Measurements from ENCODE around the gene TRAPPC4.
A peak's percentile ranks its signal among the peaks of the same experiment; 100 is the strongest.
"Not testable (repeated sequence)": the region's sequence is repeated elsewhere in the genome, so short reads cannot be mapped to it uniquely, and the experiment has no call there.

Gene TRAPPC4, protein sequence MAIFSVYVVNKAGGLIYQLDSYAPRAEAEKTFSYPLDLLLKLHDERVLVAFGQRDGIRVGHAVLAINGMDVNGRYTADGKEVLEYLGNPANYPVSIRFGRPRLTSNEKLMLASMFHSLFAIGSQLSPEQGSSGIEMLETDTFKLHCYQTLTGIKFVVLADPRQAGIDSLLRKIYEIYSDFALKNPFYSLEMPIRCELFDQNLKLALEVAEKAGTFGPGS

DNA sequence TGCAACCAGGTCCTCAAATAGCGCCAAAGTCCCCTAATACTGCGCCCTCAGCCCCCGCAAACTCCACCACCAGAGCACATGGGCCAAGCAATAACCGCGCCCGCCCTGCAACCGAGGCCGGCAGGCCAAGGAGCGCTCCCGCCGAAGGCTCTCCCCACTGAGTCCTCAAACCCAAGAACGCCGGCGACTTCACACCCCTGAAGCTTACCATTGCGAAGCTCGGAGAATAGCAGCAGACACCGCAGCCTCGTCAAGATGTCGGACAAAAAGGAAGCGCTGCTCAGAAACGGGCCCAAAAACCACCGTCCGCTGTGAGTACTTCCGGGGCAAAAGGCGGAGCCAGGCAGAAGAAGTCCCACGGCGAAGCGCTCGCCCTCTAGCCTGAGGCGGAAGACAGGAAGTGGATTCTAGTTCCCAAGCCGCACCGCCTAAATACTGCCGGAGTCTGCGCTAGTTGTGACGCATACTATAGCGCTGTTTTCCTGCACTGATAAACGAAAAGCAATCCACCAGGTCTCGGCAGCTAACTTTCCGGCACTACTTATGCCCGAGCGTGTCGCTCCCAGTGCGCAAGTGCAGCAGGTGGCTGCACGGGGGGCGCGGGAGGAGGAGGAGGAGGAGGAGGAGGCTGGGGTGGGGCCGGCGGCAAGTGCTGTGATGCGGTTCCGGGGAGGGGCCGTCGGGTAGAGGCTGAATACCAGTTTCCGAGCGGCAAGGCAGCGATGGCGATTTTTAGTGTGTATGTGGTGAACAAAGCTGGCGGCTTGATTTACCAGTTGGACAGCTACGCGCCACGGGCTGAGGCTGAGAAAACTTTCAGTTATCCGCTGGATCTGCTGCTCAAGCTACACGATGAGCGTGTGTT lies at the start of gene TRAPPC4, which contains the start of gene RPS25:
Gene TRAPPC4, plus strand, starts transcription at position 693 of the 865 bp plus-strand sequence. Its CDS starts 30 bp downstream, at position 723.
Gene RPS25, minus strand, starts transcription at position 270 of the 865 bp plus-strand sequence. Its CDS starts 59 bp downstream, at position 211.
- DNase-seq, result peak; percentile 97

DNA sequence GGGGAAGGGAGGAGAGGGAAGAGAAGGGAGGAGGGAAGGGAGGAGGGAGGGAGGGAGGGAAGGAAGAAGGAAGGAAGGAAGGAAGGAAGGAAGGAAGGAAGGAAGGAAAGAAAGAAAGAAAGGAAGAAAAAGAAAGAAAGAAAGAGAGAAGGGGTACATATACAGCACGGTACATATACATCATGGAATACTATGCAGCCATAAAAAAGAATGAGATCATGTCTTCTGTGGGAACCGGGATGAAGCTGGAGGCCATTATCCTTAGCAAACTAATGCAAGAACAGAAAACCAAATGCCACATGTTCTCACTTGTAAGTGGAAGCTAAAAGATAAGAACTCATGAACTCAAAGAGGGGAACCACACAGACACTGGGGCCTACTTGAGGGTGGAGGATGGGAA lies 49.1 kb upstream of the TRAPPC4 start:
- DNase-seq, result not testable (repeated sequence)

DNA sequence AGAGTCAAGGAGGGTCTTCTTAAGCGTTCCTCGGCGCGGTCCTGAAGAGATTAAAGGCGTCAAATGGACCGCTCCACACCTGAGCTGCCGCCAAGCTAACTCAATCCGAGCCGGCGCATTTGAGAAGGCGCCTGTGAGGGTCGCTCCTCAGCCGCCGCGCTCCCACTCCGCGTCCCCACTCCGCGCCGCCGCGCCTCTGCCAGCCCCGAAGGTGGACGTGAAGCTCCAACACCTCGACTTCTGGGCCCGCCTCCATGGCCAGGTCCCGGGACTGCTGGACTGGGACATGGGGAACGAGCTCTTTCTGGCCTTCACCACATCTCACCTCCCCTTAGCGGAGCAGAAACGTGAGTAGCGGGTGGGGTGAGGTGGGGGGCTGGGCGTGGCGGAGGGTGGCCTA lies 46.9 kb upstream of the TRAPPC4 start, which contains the start of gene FOXR1:
Gene FOXR1, plus strand, starts transcription at position 116 of the 400 bp plus-strand sequence. Its CDS starts 171 bp downstream, at position 287.
- DNase-seq, result no peak

DNA sequence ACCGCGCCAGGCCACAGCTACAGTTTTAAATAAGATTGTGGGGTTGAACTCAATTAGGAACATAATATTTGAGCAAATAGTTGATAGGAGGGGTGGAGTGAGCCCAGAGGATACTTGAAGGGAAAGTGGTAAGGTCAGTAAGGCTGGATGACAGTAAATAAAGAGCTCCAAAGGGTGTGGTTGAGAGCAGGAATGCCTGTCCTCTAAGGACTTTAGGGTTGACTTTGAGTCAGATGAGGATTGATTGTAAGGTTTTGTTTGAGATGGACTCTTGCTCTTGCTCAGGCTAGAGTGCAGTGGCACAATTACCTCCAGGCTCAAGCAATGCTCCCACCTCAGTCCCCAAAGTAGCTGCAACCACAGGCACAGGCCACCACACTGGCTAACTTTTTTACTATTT lies 44.6 kb upstream of the TRAPPC4 start:
- DNase-seq, result no peak

DNA sequence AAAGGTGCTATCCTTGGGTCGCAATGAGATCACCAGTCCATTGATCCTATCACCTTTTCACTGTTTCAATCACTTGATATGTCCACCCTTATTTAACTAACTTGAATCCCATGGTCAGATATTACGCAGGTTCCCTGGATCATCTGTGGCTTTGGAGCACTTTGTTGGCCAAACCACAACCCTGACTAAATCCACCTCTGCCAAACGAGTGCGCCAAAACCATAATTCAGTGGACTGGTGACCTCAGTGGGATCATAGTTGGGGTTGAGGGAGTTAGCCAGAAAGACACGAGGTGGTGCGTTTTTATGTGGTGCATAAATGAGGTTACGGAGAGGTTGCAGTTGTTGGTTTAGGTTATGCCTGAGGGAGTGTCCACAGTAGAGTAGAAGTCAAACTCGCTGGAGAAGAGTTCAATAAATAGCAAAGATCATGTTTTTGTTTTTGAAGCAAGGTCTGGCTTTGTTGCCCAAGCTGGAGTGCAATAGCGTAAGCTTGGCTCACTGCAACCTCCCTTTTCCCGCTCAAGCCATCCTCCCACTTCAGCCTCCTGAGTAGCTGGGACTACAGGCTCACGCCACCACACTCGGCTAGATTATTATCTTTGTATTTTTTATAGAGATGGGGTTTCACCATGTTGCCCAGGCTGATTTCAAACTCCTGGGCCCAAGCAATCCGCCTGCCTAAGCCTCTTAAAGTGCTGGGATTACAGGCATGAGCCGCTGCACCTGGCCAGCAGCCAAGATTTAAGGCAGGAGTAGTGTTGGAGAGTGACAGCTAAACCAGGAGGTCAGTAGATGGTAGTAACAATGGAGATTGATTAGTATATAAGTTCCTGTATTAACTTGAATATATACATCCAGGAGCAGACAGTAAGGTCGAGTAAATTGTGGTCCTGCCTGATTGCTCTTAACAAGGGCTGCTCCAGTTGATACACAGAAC lies 42.5 kb upstream of the TRAPPC4 start:
- peak; percentile 13 for DNase-seq

DNA sequence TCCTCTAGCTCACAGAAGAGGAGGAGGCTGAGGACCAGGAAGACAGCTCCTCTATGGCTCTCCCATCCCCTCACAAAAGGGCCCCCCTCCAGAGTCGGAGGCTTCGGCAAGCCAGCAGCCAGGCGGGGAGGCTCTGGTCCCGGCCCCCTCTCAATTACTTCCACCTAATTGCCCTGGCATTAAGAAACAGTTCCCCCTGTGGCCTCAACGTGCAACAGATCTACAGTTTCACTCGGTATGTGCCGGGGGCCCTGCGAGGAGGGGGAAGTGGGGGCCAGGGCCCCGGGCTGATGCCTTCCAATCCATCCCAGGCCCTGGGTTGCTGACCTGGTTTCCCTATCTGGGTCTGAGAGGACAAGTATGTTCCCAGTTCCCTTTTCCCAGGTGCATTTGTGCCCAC lies 39.1 kb upstream of the TRAPPC4 start:
- no peak for DNase-seq

DNA sequence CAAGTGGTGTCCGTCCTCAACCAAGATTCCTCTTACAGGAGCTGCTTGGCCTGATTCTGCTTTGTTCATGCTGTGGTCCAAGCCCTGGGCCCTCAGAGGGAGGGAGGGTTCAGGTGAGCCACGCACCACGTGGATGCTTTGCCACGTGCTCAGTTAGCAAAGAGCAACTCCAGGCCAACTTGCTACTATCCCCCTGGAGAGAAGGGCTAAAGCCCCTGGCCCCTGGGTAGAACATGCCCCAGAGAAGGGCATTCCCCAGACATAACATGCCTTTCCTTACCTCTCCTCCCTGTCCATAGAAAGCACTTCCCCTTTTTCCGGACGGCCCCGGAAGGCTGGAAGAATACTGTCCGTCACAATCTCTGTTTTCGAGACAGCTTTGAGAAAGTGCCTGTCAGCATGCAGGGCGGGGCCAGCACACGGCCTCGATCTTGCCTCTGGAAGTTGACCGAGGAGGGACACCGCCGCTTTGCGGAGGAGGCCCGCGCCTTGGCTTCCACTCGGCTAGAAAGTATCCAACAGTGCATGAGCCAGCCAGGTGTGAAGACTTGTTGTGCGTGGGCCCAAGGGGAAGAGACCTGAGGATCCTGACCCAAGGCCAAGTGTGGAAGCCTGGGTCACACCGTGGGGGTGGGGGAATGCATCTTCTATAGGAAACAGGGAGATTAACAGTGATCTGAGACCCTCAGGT lies 38.2 kb upstream of the TRAPPC4 start:
- no peak for DNase-seq

DNA sequence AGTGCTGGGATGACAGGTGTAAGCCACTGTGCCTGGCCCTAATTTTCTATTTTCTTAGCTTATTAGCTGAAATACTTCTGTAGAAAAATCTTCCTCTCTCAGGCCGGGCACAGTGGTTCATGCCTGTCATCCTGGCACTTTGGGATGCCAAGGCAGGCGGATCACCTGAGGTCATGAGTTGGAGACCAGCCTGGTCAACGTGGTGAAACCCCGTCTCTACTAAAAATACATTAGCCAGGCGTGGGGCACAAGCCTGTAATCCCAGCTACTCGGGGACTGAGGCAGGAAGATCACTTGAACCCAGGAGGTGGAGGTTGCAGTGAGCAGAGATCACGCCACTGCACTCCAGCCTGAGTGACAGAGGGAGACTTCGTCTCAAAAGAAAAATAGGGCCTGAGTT lies 34.2 kb upstream of the TRAPPC4 start:
- not testable (repeated sequence) for DNase-seq

DNA sequence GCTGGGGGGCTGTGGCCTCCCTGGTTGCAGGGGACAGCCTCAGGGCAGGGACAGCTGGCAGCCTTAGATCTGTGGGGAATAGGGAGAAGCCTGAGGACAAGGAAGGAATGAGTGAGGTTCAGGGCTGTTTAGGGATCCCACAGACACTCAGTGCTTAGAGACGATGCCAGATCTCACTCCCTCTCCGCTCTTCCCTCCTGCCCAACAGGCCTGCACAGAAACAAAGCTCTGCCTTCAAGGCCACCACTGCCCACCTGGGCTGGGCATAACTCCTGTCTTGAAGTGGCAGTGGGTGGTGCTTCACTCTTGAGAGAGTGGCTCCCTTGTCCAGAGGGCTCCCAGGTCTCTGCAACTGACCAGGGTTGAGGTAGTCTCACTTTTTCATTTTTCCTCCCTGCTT lies 33.7 kb upstream of the TRAPPC4 start:
- no peak for DNase-seq

DNA sequence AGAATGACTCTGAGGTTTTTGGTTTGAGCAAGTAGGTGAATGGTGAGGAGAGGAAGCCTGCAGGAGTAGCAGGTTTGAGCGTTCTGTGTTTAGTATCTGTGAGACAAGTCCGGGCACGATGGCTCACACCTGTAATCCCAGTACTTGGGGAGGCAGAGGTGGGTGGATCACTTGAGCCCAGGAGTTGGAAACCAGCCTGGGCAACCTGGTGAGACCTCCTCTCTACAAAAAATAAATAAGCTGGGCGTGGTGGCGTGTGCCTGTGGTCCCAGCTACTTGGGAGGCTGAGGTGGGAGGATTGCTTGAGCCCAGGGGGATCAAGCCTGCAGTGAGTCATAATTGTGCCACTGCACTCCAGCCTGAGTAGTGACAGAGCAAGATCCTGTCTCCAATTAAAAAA lies 30.3 kb upstream of the TRAPPC4 start:
- peak; percentile 73 for DNase-seq

DNA sequence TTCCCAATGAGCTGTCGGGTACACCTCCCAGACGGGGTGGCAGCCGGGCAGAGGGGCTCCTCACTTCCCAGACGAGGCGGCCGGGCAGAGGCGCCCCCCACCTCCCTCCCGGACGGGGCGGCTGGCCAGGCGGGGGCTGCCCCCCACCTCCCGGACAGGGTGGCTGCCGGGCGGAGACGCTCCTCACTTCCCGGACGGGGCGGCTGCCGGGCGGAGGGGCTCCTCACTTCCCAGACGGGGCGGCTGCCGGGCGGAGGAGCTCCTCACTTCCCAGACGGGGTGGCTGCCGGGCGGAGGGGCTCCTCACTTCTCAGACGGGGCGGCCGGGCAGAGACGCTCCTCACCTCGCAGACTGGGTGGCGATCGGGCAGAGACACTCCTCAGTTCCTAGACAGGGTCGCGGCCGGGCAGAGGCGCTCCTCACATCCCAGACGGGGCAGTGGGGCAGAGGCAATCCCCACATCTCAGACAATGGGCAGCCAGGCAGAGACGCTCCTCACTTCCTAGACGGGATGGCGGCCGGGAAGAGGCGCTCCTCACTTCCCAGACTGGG lies 27.0 kb upstream of the TRAPPC4 start:
- not testable (repeated sequence) for DNase-seq

DNA sequence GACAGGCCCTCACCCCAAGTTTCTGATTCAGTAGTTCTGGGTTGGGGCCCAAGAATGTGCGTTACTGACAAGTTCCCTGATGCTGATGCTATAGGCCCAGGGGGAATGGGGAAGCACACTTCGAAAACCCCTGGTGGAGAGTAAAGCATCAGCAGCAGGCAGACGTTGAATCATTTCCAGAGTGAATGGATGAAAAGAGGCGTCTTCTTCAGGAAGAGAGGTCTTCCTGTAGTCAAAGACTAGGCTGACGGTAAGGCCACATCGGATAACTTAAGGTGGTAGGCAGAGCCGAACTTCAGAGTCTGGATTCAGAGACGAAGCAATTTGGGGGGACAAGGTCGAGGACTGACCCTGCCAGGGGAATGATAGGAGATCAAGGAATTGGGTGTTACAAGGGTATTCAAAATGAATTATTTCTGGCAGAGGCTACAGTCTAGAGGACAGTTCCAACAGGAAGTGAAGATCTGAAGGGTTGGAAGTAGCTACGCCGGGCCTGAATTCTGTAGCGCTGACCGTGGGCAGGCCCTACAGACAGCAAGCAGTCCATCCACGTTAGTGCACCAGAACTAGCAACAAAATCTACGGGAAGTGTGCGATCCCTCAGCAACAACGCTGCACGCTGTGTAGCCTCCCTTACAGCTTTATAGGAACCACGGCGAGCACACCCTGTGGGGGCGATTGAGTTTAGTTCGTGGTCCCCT lies 21.5 kb upstream of the TRAPPC4 start:
- DNase-seq, result no peak

DNA sequence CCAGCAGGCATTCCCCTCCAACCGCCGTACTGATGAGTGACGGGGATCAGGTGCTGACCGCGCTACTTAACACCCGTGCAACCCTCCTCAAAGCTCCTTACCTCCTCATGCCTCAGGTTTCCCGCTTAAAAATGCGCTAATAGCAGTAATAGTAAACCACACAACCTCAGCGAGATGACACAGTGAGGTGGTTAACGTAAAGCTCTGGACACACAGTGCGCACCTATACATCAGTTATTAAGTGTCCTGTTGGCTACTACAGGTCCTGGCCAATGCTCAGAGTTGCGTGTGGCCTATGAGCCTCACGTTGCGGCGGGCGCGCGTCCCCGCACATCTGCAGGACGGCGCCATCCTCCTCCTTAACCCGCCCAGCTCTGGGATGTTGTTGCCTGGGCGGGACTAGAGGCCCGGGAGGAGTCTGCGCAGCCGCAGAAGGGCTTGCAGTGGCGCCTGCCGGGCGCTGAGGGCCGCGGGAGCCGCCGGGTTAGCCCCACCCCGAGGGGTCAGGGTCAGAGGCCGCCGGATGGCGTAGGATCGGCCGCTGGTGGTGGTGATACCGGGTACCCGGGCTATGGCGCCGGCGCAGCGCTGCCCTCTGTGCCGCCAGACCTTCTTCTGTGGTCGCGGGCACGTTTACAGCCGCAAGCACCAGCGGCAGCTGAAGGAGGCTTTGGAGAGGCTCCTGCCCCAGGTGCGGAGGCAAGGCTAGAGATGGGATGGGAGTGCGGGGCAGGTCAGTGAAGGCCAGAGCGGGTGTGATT lies 20.8 kb upstream of the TRAPPC4 start, which contains the start of gene CENATAC:
Gene CENATAC, plus strand, starts transcription at position 512 of the 761 bp plus-strand sequence. Its CDS starts 60 bp downstream, at position 572.
- peak; percentile 94 for DNase-seq

DNA sequence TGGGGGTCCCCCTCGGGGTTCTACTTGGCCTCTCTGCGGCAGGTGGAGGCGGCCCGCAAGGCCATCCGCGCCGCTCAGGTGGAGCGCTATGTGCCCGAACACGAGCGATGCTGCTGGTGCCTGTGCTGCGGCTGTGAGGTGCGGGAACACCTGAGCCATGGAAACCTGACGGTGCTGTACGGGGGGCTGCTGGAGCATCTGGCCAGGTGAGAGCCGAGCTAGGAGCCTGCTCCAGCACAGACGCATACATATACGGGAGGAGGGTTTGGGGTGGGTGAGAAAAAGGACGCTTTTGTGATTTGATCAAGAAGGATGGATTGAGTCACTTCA lies 20.2 kb upstream of the TRAPPC4 start:
- no peak for DNase-seq

DNA sequence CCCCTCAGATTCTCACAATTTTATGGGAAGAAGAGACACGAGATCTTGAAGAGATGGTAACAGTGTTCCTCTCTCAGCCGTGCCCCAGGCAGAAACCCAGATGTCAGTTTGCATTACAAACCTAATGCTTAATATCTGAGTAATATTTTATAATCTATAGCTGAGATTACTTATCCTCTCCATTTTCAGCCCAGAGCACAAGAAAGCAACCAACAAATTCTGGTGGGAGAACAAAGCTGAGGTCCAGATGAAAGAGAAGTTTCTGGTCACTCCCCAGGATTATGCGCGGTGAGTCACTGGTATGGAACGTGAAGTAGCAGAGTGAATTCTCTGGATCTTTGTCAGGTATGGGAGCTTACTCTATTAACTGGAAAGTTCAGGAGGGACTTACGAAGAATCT lies 19.7 kb upstream of the TRAPPC4 start:
- no peak for DNase-seq

DNA sequence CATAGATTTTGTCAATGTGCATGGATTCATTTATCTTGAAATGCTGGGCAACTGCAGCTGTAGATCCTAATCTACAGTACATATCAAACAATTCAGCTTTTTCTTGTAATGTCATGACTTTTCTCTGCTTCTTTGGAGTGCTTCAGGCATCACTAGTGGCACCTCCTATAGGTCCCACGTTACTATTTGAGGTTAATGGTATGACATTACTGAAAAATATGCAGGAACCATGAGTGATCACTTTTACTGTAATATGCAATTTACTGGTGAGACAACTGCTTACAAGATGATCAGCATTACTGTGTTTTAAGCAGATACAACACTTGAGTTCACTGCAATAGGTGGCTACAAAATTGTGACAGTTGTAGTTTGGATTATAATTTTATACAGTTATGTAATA lies 17.7 kb upstream of the TRAPPC4 start:
- no peak for DNase-seq

DNA sequence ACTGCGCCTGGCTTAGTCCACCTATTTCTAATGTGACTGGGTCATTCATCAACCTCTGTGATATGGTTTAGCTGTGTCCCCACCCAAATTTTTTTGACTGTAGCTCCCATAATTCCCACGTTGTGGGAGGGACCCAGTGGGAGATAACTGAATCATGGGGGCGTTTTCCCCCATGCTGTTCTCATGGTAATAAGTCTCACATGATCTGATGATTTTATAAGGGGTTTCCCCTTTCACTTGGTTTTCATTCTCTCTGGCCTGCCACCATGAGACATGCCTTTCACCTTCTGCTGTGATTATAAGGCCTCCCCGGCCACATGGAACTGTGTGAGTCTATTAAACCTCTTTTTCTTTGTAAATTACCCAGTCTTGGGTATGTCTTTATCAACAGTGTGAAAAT lies 11.9 kb upstream of the TRAPPC4 start:
- DNase-seq, result no peak

DNA sequence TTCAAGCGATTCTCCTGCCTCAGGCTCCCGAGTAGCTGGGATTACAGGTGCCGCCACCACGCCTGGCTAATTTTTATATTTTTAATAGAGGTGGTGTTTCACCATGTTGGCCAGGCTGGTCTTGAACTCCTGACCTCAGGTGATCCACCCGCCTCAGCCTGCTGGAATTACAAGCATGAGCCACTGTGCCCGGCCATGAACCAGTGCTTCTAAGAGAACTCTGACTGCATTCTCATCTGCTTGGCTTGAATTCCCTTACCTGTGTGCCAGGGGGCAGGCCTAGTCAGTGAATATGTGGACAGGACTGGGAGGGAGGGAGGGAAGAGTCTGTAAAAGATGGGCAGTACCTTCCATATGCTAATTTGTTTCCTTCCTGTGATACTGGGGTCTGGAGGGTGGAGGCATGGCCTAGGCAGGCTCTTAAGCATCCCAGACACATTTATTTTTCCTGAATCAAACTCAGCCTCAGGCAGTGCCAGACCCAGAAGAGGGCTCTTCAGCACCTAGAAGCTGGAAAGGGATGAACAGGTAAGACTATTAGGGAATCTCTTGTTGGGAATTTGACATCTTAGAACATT lies 7.0 kb upstream of the TRAPPC4 start:
- DNase-seq, result no peak

DNA sequence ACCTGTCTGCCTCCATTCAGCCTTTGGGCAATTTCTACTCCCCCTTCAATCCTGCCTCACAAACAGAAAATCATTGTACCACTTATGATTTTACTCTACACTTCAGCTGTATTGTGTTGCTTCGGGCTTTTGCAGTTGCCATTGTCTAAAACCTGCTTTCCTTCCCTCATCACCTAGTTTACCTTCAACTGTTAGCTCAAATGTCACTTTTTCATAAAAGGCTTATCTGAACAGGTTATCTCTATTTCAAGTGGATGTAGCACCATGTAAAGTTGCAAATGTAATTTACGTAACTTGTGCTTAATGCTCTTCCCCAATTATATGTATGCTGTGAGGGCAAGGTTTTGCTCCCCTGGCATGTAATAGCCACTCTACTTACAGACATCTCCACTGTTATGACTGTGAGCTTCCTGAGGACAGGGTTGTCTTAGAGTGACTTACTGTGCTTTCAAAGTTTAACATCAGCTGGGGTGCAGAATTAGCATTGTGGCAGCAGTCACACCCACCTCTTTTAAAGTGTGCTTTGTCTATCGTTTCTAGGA lies 5.9 kb upstream of the TRAPPC4 start:
- no peak for DNase-seq

All from NCI-H345 (cell line).